Lower leg skin (tissue), 3 donors: Measurements from ENCODE around the gene PDS5B.

ENCODE experiments used
- POLR2A ChIP-seq, 2 donors: fragments of 450-650 bp; IDR thresholded peaks; one replicate each; pipeline ENCODE4 v1.6.1; 2016 to 2017; ENCODE audit warnings: antibody characterized with exemption in 2 of 2, mild to moderate bottlenecking in 1 of 2, moderate library complexity in 1 of 2
- TF ChIP-seq, protein P1 (sequence below), 3 donors: fragments of 450-650 bp; IDR thresholded peaks; one replicate each; pipeline ENCODE4 v1.5.1; 2016; ENCODE audit warnings: antibody characterized with exemption in 3 of 3, mild to moderate bottlenecking in 3 of 3, moderate library complexity in 2 of 3

- TF ChIP-seq, protein P1, sequence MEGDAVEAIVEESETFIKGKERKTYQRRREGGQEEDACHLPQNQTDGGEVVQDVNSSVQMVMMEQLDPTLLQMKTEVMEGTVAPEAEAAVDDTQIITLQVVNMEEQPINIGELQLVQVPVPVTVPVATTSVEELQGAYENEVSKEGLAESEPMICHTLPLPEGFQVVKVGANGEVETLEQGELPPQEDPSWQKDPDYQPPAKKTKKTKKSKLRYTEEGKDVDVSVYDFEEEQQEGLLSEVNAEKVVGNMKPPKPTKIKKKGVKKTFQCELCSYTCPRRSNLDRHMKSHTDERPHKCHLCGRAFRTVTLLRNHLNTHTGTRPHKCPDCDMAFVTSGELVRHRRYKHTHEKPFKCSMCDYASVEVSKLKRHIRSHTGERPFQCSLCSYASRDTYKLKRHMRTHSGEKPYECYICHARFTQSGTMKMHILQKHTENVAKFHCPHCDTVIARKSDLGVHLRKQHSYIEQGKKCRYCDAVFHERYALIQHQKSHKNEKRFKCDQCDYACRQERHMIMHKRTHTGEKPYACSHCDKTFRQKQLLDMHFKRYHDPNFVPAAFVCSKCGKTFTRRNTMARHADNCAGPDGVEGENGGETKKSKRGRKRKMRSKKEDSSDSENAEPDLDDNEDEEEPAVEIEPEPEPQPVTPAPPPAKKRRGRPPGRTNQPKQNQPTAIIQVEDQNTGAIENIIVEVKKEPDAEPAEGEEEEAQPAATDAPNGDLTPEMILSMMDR (IDR thresholded peaks at IDR 0.05), result no peak
- TF ChIP-seq POLR2A (IDR thresholded peaks at IDR 0.05), result no peak
These were observed 133.8 kb downstream of the PDS5B start for GRCh38 chr13:32720026-32720425.
